GM10266 (cell line): ENCODE measurements around the gene TXN2.

Experiments
- DNase-seq: peaks from one replicate; pipeline ENCODE4 v3.0.0; 2012; ENCODE audit errors: extremely low spot score
- CTCF ChIP-seq: IDR thresholded peaks from 2 replicates; pipeline ENCODE4 v1.5.1; 2012; ENCODE audit warnings: mild to moderate bottlenecking, low read depth; ENCODE audit not compliant: control insufficient read depth, insufficient read depth; ENCODE audit errors: missing control alignments

The TXN2 gene

GRCh38 chr22:36419912-36420882 is 61.2 kb downstream of the TXN2 start:
- no peak for DNase-seq
- no peak for TF ChIP-seq CTCF

GRCh38 chr22:36419177-36419911 is 62.1 kb downstream of the TXN2 start:
- no peak for TF ChIP-seq CTCF
- DNase-seq: no peak

- no peak for TF ChIP-seq CTCF
- no peak for DNase-seq
Observed at GRCh38 chr22:36417281-36417686, 64.2 kb downstream of the TXN2 start.
